Measurements from ENCODE around the gene MERTK. TPM values are rescaled to one million over a fixed set of nuclear protein-coding genes. Genes with fewer than 3 reads are reported as not detected.
"Not testable (repeated sequence)": the region's sequence is repeated elsewhere in the genome, so short reads cannot be mapped to it uniquely, and the experiment has no call there.

The MERTK gene
- total RNA-seq, 1 experiment from 2014 or later: 11.3 TPM

- in situ Hi-C loops (cut with HindIII; ENCODE audit: low sequenced_read_pairs): no loop called here
- no peak for DNase-seq (ENCODE audit: low spot score)
Observed at GRCh38 chr2:111908578-111908977, 10.2 kb downstream of the MERTK start.

GRCh38 chr2:111909079-111909478 is 10.7 kb downstream of the MERTK start:
- in situ Hi-C loops (cut with HindIII; ENCODE audit: low sequenced_read_pairs): no loop called here
- DNase-seq (ENCODE audit: low spot score): no peak

GRCh38 chr2:111909997-111910396 is 11.6 kb downstream of the MERTK start:
- DNase-seq (ENCODE audit: low spot score); in situ Hi-C loops (cut with HindIII; ENCODE audit: low sequenced_read_pairs): not testable (repeated sequence)

- in situ Hi-C loops (cut with HindIII; ENCODE audit: low sequenced_read_pairs): no loop called here
- no peak for DNase-seq (ENCODE audit: low spot score)
Observed at GRCh38 chr2:111910609-111911277, 12.3 kb downstream of the MERTK start.

GRCh38 chr2:111911295-111911977 is 13.0 kb downstream of the MERTK start:
- DNase-seq (ENCODE audit: low spot score); in situ Hi-C loops (cut with HindIII; ENCODE audit: low sequenced_read_pairs): not testable (repeated sequence)

- in situ Hi-C loops (cut with HindIII; ENCODE audit: low sequenced_read_pairs): no loop called here
- no peak for DNase-seq (ENCODE audit: low spot score)
Observed at GRCh38 chr2:111912547-111912946, 14.1 kb downstream of the MERTK start.

GRCh38 chr2:111917106-111917505 is 18.7 kb downstream of the MERTK start:
- no peak for DNase-seq (ENCODE audit: low spot score)
- in situ Hi-C loops (cut with HindIII; ENCODE audit: low sequenced_read_pairs): no loop called here

- in situ Hi-C loops (cut with HindIII; ENCODE audit: low sequenced_read_pairs): no loop called here
Observed at GRCh38 chr2:111918383-111918806, 20.0 kb downstream of the MERTK start.

GRCh38 chr2:111919365-111919764 is 21.0 kb downstream of the MERTK start:
- DNase-seq (ENCODE audit: low spot score): no peak
- in situ Hi-C loops (cut with HindIII; ENCODE audit: low sequenced_read_pairs): no loop called here

More at GRCh38 chr2:111918383-111918806, 20.0 kb downstream of the MERTK start:
- no peak for DNase-seq (ENCODE audit: low spot score)

- in situ Hi-C loops (cut with HindIII; ENCODE audit: low sequenced_read_pairs): no loop called here
- no peak for DNase-seq (ENCODE audit: low spot score)
Observed at GRCh38 chr2:111919794-111920608, 21.6 kb downstream of the MERTK start.

GRCh38 chr2:111923276-111923804 is 24.9 kb downstream of the MERTK start:
- no peak for DNase-seq (ENCODE audit: low spot score)
- in situ Hi-C loops (cut with HindIII; ENCODE audit: low sequenced_read_pairs): no loop called here

GRCh38 chr2:111924617-111925107 is 26.3 kb downstream of the MERTK start:
- DNase-seq (ENCODE audit: low spot score): no peak
- in situ Hi-C loops (cut with HindIII; ENCODE audit: low sequenced_read_pairs): no loop called here

- no peak for DNase-seq (ENCODE audit: low spot score)
- in situ Hi-C loops (cut with HindIII; ENCODE audit: low sequenced_read_pairs): no loop called here
Observed at GRCh38 chr2:111927723-111928122, 29.3 kb downstream of the MERTK start.

GRCh38 chr2:111930409-111930808 is 32.0 kb downstream of the MERTK start:
- DNase-seq (ENCODE audit: low spot score): no peak
- in situ Hi-C loops (cut with HindIII; ENCODE audit: low sequenced_read_pairs): no loop called here

GRCh38 chr2:111930875-111931274 is 32.5 kb downstream of the MERTK start:
- peak; percentile 8 for DNase-seq (ENCODE audit: low spot score)

GRCh38 chr2:111932841-111933291 is 34.5 kb downstream of the MERTK start:
- in situ Hi-C loops (cut with HindIII; ENCODE audit: low sequenced_read_pairs): no loop called here
- no peak for DNase-seq (ENCODE audit: low spot score)

More at GRCh38 chr2:111930875-111931274, 32.5 kb downstream of the MERTK start:
- in situ Hi-C loops (cut with HindIII; ENCODE audit: low sequenced_read_pairs): no loop called here

GRCh38 chr2:111933900-111934299 is 35.5 kb downstream of the MERTK start:
- in situ Hi-C loops (cut with HindIII; ENCODE audit: low sequenced_read_pairs); DNase-seq (ENCODE audit: low spot score): not testable (repeated sequence)

- no peak for DNase-seq (ENCODE audit: low spot score)
- in situ Hi-C loops (cut with HindIII; ENCODE audit: low sequenced_read_pairs): no loop called here
Observed at GRCh38 chr2:111936881-111937280, 38.5 kb downstream of the MERTK start.

GRCh38 chr2:111938392-111938791 is 40.0 kb downstream of the MERTK start:
- no peak for DNase-seq (ENCODE audit: low spot score)
- in situ Hi-C loops (cut with HindIII; ENCODE audit: low sequenced_read_pairs): no loop called here

All from G401 (cell line).